SIG-M5 (cell line): ENCODE measurements around the gene ZFAND4.
"Not testable (repeated sequence)": the region's sequence is repeated elsewhere in the genome, so short reads cannot be mapped to it uniquely, and the experiment has no call there.

Experiments
- DNase-seq: peaks from one replicate; lab custom pipeline; 2025; lab: John Stamatoyannopoulos, UW

ZFAND4 gene

GRCh38 chr10:45640941-45641340 lies 31.6 kb downstream of the ZFAND4 start:
- no peak for DNase-seq

GRCh38 chr10:45640049-45640448 lies 32.5 kb downstream of the ZFAND4 start:
- no peak for DNase-seq

GRCh38 chr10:45627412-45628048 lies 45.0 kb downstream of the ZFAND4 start:
- no peak for DNase-seq

GRCh38 chr10:45625879-45626278 lies 46.7 kb downstream of the ZFAND4 start:
- DNase-seq, result no peak

- no peak for DNase-seq
These were observed 47.8 kb downstream of the ZFAND4 start for GRCh38 chr10:45624724-45625123.

- no peak for DNase-seq
These were observed 57.7 kb downstream of the ZFAND4 start for GRCh38 chr10:45614869-45615268.

- no peak for DNase-seq
These were observed 59.8 kb downstream of the ZFAND4 start for GRCh38 chr10:45612741-45613140.

GRCh38 chr10:45608052-45608451 lies 64.5 kb downstream of the ZFAND4 start:
- DNase-seq, result no peak

GRCh38 chr10:45607276-45607675 lies 65.3 kb downstream of the ZFAND4 start:
- DNase-seq, result no peak

- DNase-seq, result no peak
These were observed 69.7 kb downstream of the ZFAND4 start for GRCh38 chr10:45602836-45603235.

GRCh38 chr10:45602082-45602730 lies 70.4 kb downstream of the ZFAND4 start:
- no peak for DNase-seq

- DNase-seq, result not testable (repeated sequence)
These were observed 71.2 kb downstream of the ZFAND4 start for GRCh38 chr10:45601254-45601930.

- DNase-seq, result not testable (repeated sequence)
These were observed 72.0 kb downstream of the ZFAND4 start for GRCh38 chr10:45600337-45601253.

- DNase-seq, result no peak
These were observed 72.9 kb downstream of the ZFAND4 start for GRCh38 chr10:45599646-45600045.

GRCh38 chr10:45599021-45599603 lies 73.5 kb downstream of the ZFAND4 start:
- DNase-seq, result no peak

GRCh38 chr10:45596526-45596925 lies 76.0 kb downstream of the ZFAND4 start:
- no peak for DNase-seq

GRCh38 chr10:45594276-45595157 lies 78.1 kb downstream of the ZFAND4 start:
- DNase-seq, result no peak

GRCh38 chr10:45593938-45594275 lies 78.7 kb downstream of the ZFAND4 start:
- DNase-seq, result no peak

GRCh38 chr10:45592926-45593325 lies 79.6 kb downstream of the ZFAND4 start:
- no peak for DNase-seq

GRCh38 chr10:45592432-45592831 lies 80.1 kb downstream of the ZFAND4 start:
- DNase-seq, result no peak

- DNase-seq, result no peak
These were observed 81.3 kb downstream of the ZFAND4 start for GRCh38 chr10:45591280-45591679.
